Natural killer cell treated with Interleukin-12 subunit alpha and Interleukin-12 subunit beta and Interleukin-15 and Interleukin-18, amount 100 ng/mL, for 72 hours (primary cell): ENCODE measurements around the gene ALDH3A2. TPM values are rescaled to one million over a fixed set of nuclear protein-coding genes. Genes with fewer than 3 reads are reported as not detected.

Source experiments
- ATAC-seq, 2 donors: fragments of 150-1000 bp; cut with Tn5 transposase in 1 of 2; sonication (Bioruptor Pico), chemical (Tn5 transposase) in 1 of 2; 2 replicates each; pipeline ENCODE4 v1.10.0; 2021
- DNase-seq: peaks from one replicate; pipeline ENCODE4 v3.0.0; 2022; ENCODE audit warnings: low spot score
- H3K27ac Mint-ChIP-seq, 2 donors: 1 replicate in 1 of 2; 2 replicates in 1 of 2; pipeline ENCODE4 v1.8.0; 2022; ENCODE audit warnings: mixed read lengths in 2 of 2, mild to moderate bottlenecking in 1 of 2, moderate library complexity in 1 of 2
- H3K27me3 Mint-ChIP-seq, 2 donors: 1 replicate in 1 of 2; 2 replicates in 1 of 2; pipeline ENCODE4 v1.8.0; 2022; ENCODE audit warnings: mixed read lengths in 2 of 2
- H3K36me3 Mint-ChIP-seq: one replicate; pipeline ENCODE4 v1.8.0; 2022; ENCODE audit warnings: mixed read lengths
- H3K4me1 Mint-ChIP-seq, 2 donors: 1 replicate in 1 of 2; 2 replicates in 1 of 2; pipeline ENCODE4 v1.8.0; 2022; ENCODE audit warnings: low read depth in 2 of 2, mixed read lengths in 2 of 2, mild to moderate bottlenecking in 1 of 2
- H3K4me3 Mint-ChIP-seq: one replicate; pipeline ENCODE4 v1.8.0; 2022; ENCODE audit warnings: mixed read lengths
- H3K9me3 Mint-ChIP-seq: 2 replicates; pipeline ENCODE4 v1.8.0; 2022; ENCODE audit warnings: mixed read lengths
- total RNA-seq, 2 donors: library from RNA; stranded (reverse); gene quantifications; one replicate each; pipeline ENCODE4 v1.2.3, GENCODE V29; 2022

ALDH3A2 gene
- total RNA-seq, 2 donors from 2014 or later = 22.3 to 31.6 TPM

DNA sequence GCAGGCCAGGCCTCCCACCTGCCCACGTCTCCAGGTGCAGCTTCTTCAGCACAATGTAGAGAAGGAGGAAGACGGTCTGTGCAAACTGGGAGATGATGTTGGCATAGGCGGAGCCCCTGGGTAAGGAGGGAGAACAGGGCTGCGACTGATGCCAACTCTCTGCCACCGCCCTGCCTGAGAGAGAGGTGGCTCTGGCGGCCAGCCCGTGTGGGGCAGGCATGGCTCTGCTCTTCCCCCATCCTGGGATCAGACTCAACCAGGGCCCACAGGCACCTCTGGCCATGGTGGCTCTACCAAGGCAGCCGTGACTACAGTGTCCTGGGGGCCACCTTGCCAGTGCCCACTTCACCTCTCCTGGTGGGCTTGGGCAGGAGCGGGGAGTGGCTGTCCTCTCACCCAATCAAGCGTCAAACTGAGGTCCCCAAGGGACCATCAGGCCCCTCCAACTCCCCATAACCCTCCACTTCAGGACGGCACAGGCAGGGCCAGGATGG, 59.2 kb downstream of the ALDH3A2 start:
- H3K36me3 Mint-ChIP-seq = no peaks in the 10 kb centered on the region
- H3K27me3 Mint-ChIP-seq = no peaks in the 10 kb centered on the region
- H3K9me3 Mint-ChIP-seq = no peaks in the 10 kb centered on the region
- no peak overlapping the region for H3K4me3 Mint-ChIP-seq
- DNase-seq (no peak), ATAC-seq (peak in 1 of 2 donors; percentile 53)
- H3K4me1 Mint-ChIP-seq = no peaks in the 10 kb centered on the region
- no peak overlapping the region for H3K27ac Mint-ChIP-seq

GRCh38 chr17:19708431-19709175, 60.1 kb downstream of the ALDH3A2 start:
- Mint-ChIP-seq H3K9me3 (no peaks in the 10 kb centered on the region), H3K36me3 (no peaks in the 10 kb centered on the region), H3K4me3 (no peak overlapping the region), H3K4me1 (no peaks in the 10 kb centered on the region), H3K27ac (no peak overlapping the region), H3K27me3 (no peaks in the 10 kb centered on the region)
- ATAC-seq (no peak), DNase-seq (no peak)

- H3K4me3 Mint-ChIP-seq = no peak overlapping the region
- H3K4me1 Mint-ChIP-seq = no peaks in the 10 kb centered on the region
- DNase-seq (no peak), ATAC-seq (no peak)
- H3K27me3 Mint-ChIP-seq = no peaks in the 10 kb centered on the region
- no peaks in the 10 kb centered on the region for H3K9me3 Mint-ChIP-seq
- no peak overlapping the region for H3K27ac Mint-ChIP-seq
- H3K36me3 Mint-ChIP-seq = no peaks in the 10 kb centered on the region
Measured at GRCh38 chr17:19709841-19710240, 61.3 kb downstream of the ALDH3A2 start.

GRCh38 chr17:19712436-19713004, 64.0 kb downstream of the ALDH3A2 start:
- no peak for DNase-seq
- ATAC-seq = no peak
- Mint-ChIP-seq H3K27ac (no peak overlapping the region), H3K9me3 (no peaks in the 10 kb centered on the region), H3K4me3 (no peak overlapping the region), H3K4me1 (no peaks in the 10 kb centered on the region), H3K27me3 (no peaks in the 10 kb centered on the region), H3K36me3 (no peaks in the 10 kb centered on the region)

DNA sequence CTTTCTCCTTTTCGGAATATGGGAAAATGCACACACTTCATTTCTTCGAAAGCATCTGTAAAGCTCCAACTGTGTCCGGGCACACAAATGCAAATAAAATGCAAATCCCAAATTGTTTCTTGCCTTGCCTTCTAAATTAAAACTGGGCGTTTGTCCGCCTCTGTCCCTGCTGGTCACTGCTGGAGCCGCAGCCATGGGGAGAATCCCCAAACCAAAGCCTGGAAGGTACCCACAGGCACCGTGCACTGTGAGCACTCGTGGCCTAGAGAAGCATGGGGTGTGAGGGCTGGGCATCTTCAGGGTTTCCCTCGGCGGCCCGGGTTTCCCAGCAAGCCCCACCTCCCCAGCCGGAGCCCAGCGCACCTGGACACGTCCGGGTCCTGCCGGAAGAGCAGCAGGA, 64.9 kb downstream of the ALDH3A2 start:
- DNase-seq = no peak
- H3K27me3 Mint-ChIP-seq = no peaks in the 10 kb centered on the region
- H3K9me3 Mint-ChIP-seq = no peaks in the 10 kb centered on the region
- no peak for ATAC-seq
- no peaks in the 10 kb centered on the region for H3K36me3 Mint-ChIP-seq
- no peaks in the 10 kb centered on the region for H3K4me1 Mint-ChIP-seq
- H3K4me3 Mint-ChIP-seq = no peak overlapping the region
- no peak overlapping the region for H3K27ac Mint-ChIP-seq

- Mint-ChIP-seq H3K27ac (no peak overlapping the region), H3K9me3 (no peaks in the 10 kb centered on the region)
- ATAC-seq = peak in 1 of 2 donors; percentile 13
Measured at GRCh38 chr17:19713901-19714361, 65.4 kb downstream of the ALDH3A2 start.

GRCh38 chr17:19714542-19715411, 66.2 kb downstream of the ALDH3A2 start:
- H3K4me1 Mint-ChIP-seq = no peaks in the 10 kb centered on the region
- DNase-seq = no peak
- no peaks in the 10 kb centered on the region for H3K36me3 Mint-ChIP-seq
- no peaks in the 10 kb centered on the region for H3K9me3 Mint-ChIP-seq
- no peaks in the 10 kb centered on the region for H3K27me3 Mint-ChIP-seq
- H3K27ac Mint-ChIP-seq = no peak overlapping the region
- ATAC-seq = peak in 1 of 2 donors; percentile 11
- no peak overlapping the region for H3K4me3 Mint-ChIP-seq

More at GRCh38 chr17:19713901-19714361, 65.4 kb downstream of the ALDH3A2 start:
- no peak overlapping the region for H3K4me3 Mint-ChIP-seq
- H3K27me3 Mint-ChIP-seq = no peaks in the 10 kb centered on the region
- DNase-seq = no peak
- no peaks in the 10 kb centered on the region for H3K4me1 Mint-ChIP-seq
- H3K36me3 Mint-ChIP-seq = no peaks in the 10 kb centered on the region

DNA sequence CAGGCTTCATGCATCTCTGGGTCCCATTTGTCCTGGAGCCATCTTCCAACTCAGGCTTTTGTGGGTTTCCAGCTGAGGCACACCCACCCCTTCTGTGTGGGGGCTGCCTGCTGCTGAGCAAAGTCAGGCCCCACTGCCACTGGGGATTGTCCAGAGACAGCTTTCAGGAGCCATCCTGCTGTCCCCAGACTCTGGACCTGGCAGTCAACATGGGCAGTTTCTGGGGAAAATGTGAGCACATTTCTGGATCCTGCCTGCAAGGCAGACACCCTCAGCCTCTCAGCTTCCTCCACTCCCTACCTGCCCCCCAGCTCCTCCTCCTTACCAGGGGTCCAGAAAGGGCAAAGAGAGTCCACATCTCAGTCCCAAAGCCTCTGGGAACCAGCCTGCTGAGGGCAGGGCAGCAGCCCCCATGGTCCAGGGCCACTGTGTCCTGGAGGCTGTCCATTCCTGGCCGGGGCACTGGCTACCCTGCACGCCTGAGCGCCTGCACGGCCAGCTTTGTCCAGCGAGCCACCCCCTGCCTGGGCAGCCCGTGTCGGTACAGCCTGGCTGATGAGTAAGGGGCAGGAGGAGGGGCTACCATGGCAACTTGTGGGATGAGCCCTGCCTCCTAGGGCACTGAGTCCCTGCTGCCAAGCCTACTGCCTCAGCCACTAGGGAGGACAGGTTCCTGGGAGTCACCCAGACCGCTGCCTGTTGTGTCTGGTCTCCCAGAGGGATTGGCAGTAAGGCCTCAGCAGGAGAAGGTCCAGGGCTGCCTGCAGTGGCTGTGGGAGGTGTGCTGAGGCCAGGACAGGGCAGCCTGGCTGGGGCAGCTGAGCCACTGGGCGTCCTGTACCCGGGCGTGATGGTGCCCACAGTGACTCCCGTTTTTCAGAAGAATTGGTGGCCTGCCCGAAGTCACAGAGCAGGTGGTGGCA, 67.8 kb downstream of the ALDH3A2 start, which contains the start of gene SLC47A2:
SLC47A2 (minus strand) TSS at position 477 of the 923 bp plus-strand sequence; CDS start at position 448, 29 bp downstream.
- no peak within 1 kb of the TSS for H3K27ac Mint-ChIP-seq
- DNase-seq (no peak), ATAC-seq (peak in 1 of 2 donors; percentile 16)
- H3K4me1 Mint-ChIP-seq = no peaks in the 10 kb centered on the region
- no peaks in the 10 kb centered on the region for H3K27me3 Mint-ChIP-seq
- H3K9me3 Mint-ChIP-seq = no peaks in the 10 kb centered on the region
- no peaks in the 10 kb centered on the region for H3K36me3 Mint-ChIP-seq
- no peak within 1 kb of the TSS for H3K4me3 Mint-ChIP-seq

- H3K36me3 Mint-ChIP-seq = no peaks in the 10 kb centered on the region
- H3K9me3 Mint-ChIP-seq = no peaks in the 10 kb centered on the region
- H3K4me1 Mint-ChIP-seq = no peaks in the 10 kb centered on the region
- DNase-seq (no peak), ATAC-seq (no peak)
- no peak overlapping the region for H3K4me3 Mint-ChIP-seq
- no peaks in the 10 kb centered on the region for H3K27me3 Mint-ChIP-seq
- H3K27ac Mint-ChIP-seq = no peak overlapping the region
Measured at GRCh38 chr17:19717031-19717360, 68.4 kb downstream of the ALDH3A2 start.

GRCh38 chr17:19717411-19717908, 68.9 kb downstream of the ALDH3A2 start:
- Mint-ChIP-seq H3K4me1 (no peaks in the 10 kb centered on the region), H3K4me3 (no peak overlapping the region), H3K27ac (no peak overlapping the region), H3K27me3 (no peaks in the 10 kb centered on the region), H3K9me3 (no peaks in the 10 kb centered on the region), H3K36me3 (no peaks in the 10 kb centered on the region)
- DNase-seq (no peak), ATAC-seq (no peak)

DNA sequence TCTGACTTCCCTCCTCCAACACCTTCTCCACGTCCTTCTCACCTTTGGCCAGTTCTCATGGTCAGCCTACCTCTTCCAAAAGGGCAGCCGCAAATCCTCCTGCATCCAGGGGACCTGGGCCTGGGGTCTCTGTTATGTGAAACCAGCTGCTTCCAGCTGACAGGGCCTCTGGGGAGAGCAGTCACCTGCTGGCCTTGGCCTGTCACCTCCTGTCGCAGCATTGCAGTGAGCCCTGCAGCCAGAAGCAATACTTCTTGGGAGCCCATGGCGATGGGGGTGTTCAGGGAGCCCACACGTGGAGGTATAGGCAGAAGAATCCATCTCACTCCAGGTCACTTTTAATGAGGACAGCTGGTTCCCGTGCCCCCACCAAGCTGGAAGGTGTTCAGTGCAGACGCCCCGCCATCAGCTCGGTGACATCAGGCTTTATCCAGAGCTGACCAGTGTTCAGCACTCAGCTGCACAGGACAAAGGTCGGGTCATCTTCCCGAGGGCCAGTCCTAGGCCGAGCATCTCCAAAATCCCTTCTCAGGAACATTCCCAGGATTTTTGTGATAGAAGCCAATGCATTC, 69.6 kb downstream of the ALDH3A2 start:
- no peaks in the 10 kb centered on the region for H3K9me3 Mint-ChIP-seq
- H3K27me3 Mint-ChIP-seq = no peaks in the 10 kb centered on the region
- ATAC-seq (no peak), DNase-seq (no peak)
- H3K4me3 Mint-ChIP-seq = no peak overlapping the region
- H3K27ac Mint-ChIP-seq = no peak overlapping the region
- H3K4me1 Mint-ChIP-seq = no peaks in the 10 kb centered on the region
- H3K36me3 Mint-ChIP-seq = no peaks in the 10 kb centered on the region

DNA sequence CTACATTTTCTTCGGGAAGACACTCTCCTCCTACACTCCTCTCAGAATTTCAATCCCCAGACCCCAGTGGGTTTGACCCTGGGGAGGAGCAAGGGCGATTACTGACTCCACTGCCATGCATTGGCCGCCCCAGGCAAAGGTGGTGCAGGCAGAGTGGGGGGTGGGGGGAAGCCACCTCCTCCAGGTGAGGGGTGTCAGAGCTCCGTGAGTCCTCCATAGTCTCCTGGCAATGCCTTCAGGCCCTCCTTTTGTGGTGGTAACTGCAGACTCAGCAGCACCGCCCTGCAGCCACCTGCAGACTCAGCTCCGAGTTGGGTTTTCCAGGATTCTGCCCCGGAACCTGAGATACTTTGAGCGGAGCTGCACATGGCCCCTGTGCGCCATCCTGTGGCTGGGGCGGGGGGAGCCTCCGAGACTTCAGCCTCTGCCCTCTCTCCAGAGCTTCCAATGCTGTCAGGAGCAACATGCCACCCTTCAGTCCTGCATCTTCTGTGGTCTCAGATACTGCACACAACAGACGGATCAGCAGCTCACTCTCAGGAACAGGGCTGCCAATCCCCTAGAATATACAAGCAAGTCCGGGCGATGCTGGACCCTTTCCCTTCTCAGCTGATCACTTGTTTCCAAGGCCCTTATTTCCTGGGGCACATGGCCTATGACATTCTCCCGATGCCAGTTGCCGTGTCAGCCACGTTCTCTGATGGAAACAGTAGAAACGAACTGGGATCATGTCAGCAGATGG, 70.2 kb downstream of the ALDH3A2 start:
- Mint-ChIP-seq H3K36me3 (no peaks in the 10 kb centered on the region), H3K27me3 (no peaks in the 10 kb centered on the region), H3K27ac (no peak overlapping the region), H3K4me3 (no peak overlapping the region), H3K9me3 (no peaks in the 10 kb centered on the region), H3K4me1 (no peaks in the 10 kb centered on the region)
- ATAC-seq (no peak), DNase-seq (peak; percentile 58)
